H1 (cell line): ENCODE results near the gene MOCS1. TPM values are rescaled to one million over a fixed set of nuclear protein-coding genes. Genes with fewer than 3 reads are reported as not detected.

Experiments used
- CTCF ChIA-PET: fragments of 300-600 bp; sonication (Branson Sonifier 250); formaldehyde crosslinking; loops from one replicate; lab custom pipeline; 2021; ENCODE audit not compliant: partially characterized antibody; lab: Charles Lee
- POLR2A ChIA-PET: fragments of 300-600 bp; sonication (Branson Sonifier 250); formaldehyde crosslinking; loops from one replicate; lab custom pipeline; 2021; ENCODE audit warnings: inconsistent platforms; ENCODE audit not compliant: partially characterized antibody; lab: Charles Lee
- DNase-seq, 2 experiments: peaks; one replicate each; pipeline versions ENCODE4 v3.0.0 to v3.0.0-alpha.2; 2010 to 2022; ENCODE audit warnings: low spot score in 2 of 2, low read depth in 1 of 2, mixed read lengths in 1 of 2
- FAIRE-seq: peaks from 2 replicates; lab custom pipeline; 2011; peaks lifted over from hg19 to GRCh38; lab: Jason Lieb, UNC
- H2AFZ ChIP-seq: 2 replicates; pipeline ENCODE4 v1.8.1; 2012; ENCODE audit warnings: low read length, inconsistent platforms
- H2AK5ac ChIP-seq: 2 replicates; pipeline ENCODE4 v1.6.1; 2013; ENCODE audit warnings: low read depth, low read length
- H2BK120ac ChIP-seq: replicated peaks from 2 replicates; pipeline ENCODE3; 2013; ENCODE audit warnings: low read depth, low read length, inconsistent platforms
- H2BK12ac ChIP-seq: 2 replicates; pipeline ENCODE4 v1.6.1; 2013; ENCODE audit warnings: low read depth, low read length
- H2BK15ac ChIP-seq: 2 replicates; pipeline ENCODE4 v1.6.1; 2013; ENCODE audit warnings: low read length
- H2BK20ac ChIP-seq: 2 replicates; pipeline ENCODE4 v1.6.1; 2013; ENCODE audit warnings: low read length
- H2BK5ac ChIP-seq: 2 replicates; pipeline ENCODE4 v1.6.1; 2013; ENCODE audit warnings: low read depth, low read length
- H3K14ac ChIP-seq: 2 replicates; pipeline ENCODE4 v1.6.1; 2013; ENCODE audit warnings: inconsistent platforms; ENCODE audit not compliant: insufficient read length
- H3K18ac ChIP-seq: 2 replicates; pipeline ENCODE4 v1.6.1; 2013; ENCODE audit warnings: low read length; ENCODE audit errors: extremely low read depth
- H3K23ac ChIP-seq: 2 replicates; pipeline ENCODE4 v1.6.1; 2013; ENCODE audit warnings: inconsistent platforms; ENCODE audit not compliant: insufficient read length
- H3K23me2 ChIP-seq: 2 replicates; pipeline ENCODE4 v1.6.1; 2013; ENCODE audit warnings: low read depth, low read length
- H3K27ac ChIP-seq: 2 replicates; pipeline ENCODE4 v1.6.1; 2011; ENCODE audit warnings: low read depth, low read length, inconsistent platforms
- H3K27me3 ChIP-seq, 4 experiments: replicated peaks in 1 of 4; 1 replicate in 1 of 4; 2 replicates in 3 of 4; pipeline versions ENCODE4 v1.6.1 to v1.8.1; 2011 to 2013; ENCODE audit warnings: low read length in 3 of 4, mild to moderate bottlenecking in 3 of 4, inconsistent platforms in 2 of 4, mixed read lengths in 2 of 4, moderate library complexity in 1 of 4; ENCODE audit not compliant: control insufficient read depth in 3 of 4, insufficient read depth in 3 of 4; ENCODE audit errors: extremely low read depth in 1 of 4
- H3K36me3 ChIP-seq, 4 experiments: 2 replicates each; pipeline versions ENCODE4 v1.6.1 to v1.8.1; 2011 to 2013; ENCODE audit warnings: mild to moderate bottlenecking in 4 of 4, low read length in 3 of 4, moderate library complexity in 2 of 4, control low read depth in 1 of 4, inconsistent platforms in 1 of 4; ENCODE audit not compliant: insufficient read depth in 4 of 4, control insufficient read depth in 2 of 4
- H3K4ac ChIP-seq: replicated peaks from 2 replicates; pipeline ENCODE3; 2013; ENCODE audit warnings: low read length, low read depth, mixed read lengths, inconsistent platforms; ENCODE audit not compliant: insufficient read length
- H3K4me1 ChIP-seq, 4 experiments: replicated peaks in 1 of 4; 1 replicate in 1 of 4; 2 replicates in 3 of 4; pipeline versions ENCODE4 v1.6.1 to v1.8.1; 2011 to 2013; ENCODE audit warnings: low read length in 3 of 4, inconsistent platforms in 2 of 4, mixed read lengths in 1 of 4; ENCODE audit not compliant: insufficient read depth in 4 of 4, control insufficient read depth in 3 of 4
- H3K4me2 ChIP-seq, 2 experiments: 2 replicates each; pipeline versions ENCODE4 v1.6.1 to v1.8.1; 2011 to 2013; ENCODE audit warnings: low read depth in 2 of 2, low read length in 2 of 2, control low read depth in 1 of 2, inconsistent platforms in 1 of 2, mild to moderate bottlenecking in 1 of 2; ENCODE audit not compliant: insufficient read depth in 1 of 2
- H3K4me3 ChIP-seq, 4 experiments: fragments of 200-600, 300-600 bp in 1 of 4; sonication (generic), shearing (Covaris generic), sonication (Bioruptor Twin) in 1 of 4; 2 replicates each; pipeline versions ENCODE4 v1.5.1 to v1.8.1; 2011 to 2016; ENCODE audit warnings: low read length in 4 of 4, low read depth in 3 of 4, control low read depth in 2 of 4, inconsistent platforms in 2 of 4, mild to moderate bottlenecking in 2 of 4, mixed read lengths in 1 of 4, moderate library complexity in 1 of 4; ENCODE audit not compliant: insufficient read depth in 2 of 4; ENCODE audit errors: extremely low read depth in 1 of 4
- H3K56ac ChIP-seq: replicated peaks from 2 replicates; pipeline ENCODE3; 2013; ENCODE audit warnings: low read depth, mild to moderate bottlenecking, mixed read lengths, low read length, inconsistent platforms; ENCODE audit not compliant: insufficient read length
- H3K79me1 ChIP-seq: 2 replicates; pipeline ENCODE4 v1.6.1; 2013; ENCODE audit warnings: low read depth, low read length, control low read depth
- H3K79me2 ChIP-seq, 2 experiments: 2 replicates each; pipeline versions ENCODE4 v1.6.1 to v1.8.1; 2012 to 2013; ENCODE audit warnings: low read length in 2 of 2, mild to moderate bottlenecking in 2 of 2, inconsistent platforms in 1 of 2; ENCODE audit not compliant: insufficient read depth in 2 of 2, control insufficient read depth in 1 of 2
- H3K9ac ChIP-seq, 4 experiments: replicated peaks in 1 of 4; 1 replicate in 1 of 4; 2 replicates in 3 of 4; pipeline versions ENCODE4 v1.6.1 to v1.8.1; 2011 to 2013; ENCODE audit warnings: low read depth in 3 of 4, low read length in 3 of 4, control low read depth in 2 of 4, mild to moderate bottlenecking in 2 of 4, moderate library complexity in 2 of 4, inconsistent platforms in 1 of 4; ENCODE audit errors: extremely low read depth in 1 of 4
- H3K9me3 ChIP-seq, 2 experiments: 2 replicates each; pipeline versions ENCODE4 v1.6.1 to v1.8.1; 2012 to 2013; ENCODE audit warnings: mild to moderate bottlenecking in 2 of 2, moderate library complexity in 2 of 2, control low read depth in 1 of 2, inconsistent platforms in 1 of 2, low read depth in 1 of 2, low read length in 1 of 2, mixed read lengths in 1 of 2; ENCODE audit not compliant: insufficient read depth in 2 of 2
- H4K20me1 ChIP-seq, 2 experiments: replicated peaks in 1 of 2; 2 replicates each; pipeline versions ENCODE3 to v1.8.1; 2011 to 2013; ENCODE audit warnings: inconsistent platforms in 2 of 2, low read length in 2 of 2, mild to moderate bottlenecking in 1 of 2; ENCODE audit not compliant: insufficient read depth in 2 of 2, control insufficient read depth in 1 of 2
- H4K5ac ChIP-seq: 2 replicates; pipeline ENCODE4 v1.6.1; 2013; ENCODE audit warnings: low read length, low read depth, mixed read lengths, inconsistent platforms; ENCODE audit not compliant: insufficient read length
- H4K8ac ChIP-seq: 2 replicates; pipeline ENCODE4 v1.8.0; 2013; ENCODE audit warnings: mild to moderate bottlenecking, moderate library complexity, low read length, inconsistent platforms; ENCODE audit not compliant: insufficient read depth; ENCODE audit errors: extremely low read depth
- H4K91ac ChIP-seq: replicated peaks from 2 replicates; pipeline ENCODE3; 2013; ENCODE audit warnings: low read length, mixed read lengths, inconsistent platforms; ENCODE audit not compliant: insufficient read length
- CBX8 ChIP-seq: fragments of 300-800, 300-1000 bp; sonication (generic); IDR thresholded peaks from 2 replicates; pipeline ENCODE4 v1.7.1; 2016; ENCODE audit warnings: low read depth, low read length, borderline replicate concordance
- CREB1 ChIP-seq: IDR thresholded peaks from 2 replicates; pipeline ENCODE4 v1.6.1; 2012; ENCODE audit warnings: inconsistent platforms
- HDAC6 ChIP-seq: IDR thresholded peaks from one replicate; pipeline ENCODE4 v1.7.1; 2012; ENCODE audit warnings: low read depth, mild to moderate bottlenecking, inconsistent platforms, low read length, moderate library complexity
- KDM5A ChIP-seq: fragments of 200-600 bp; IDR thresholded peaks from 2 replicates; pipeline ENCODE4 v1.7.1; 2012; ENCODE audit warnings: mild to moderate bottlenecking, low read length, inconsistent platforms, mixed read lengths
- MAFK ChIP-seq: IDR thresholded peaks from 2 replicates; pipeline ENCODE4 v1.6.1; 2012; ENCODE audit warnings: low read depth, mild to moderate bottlenecking, improper control_type of control experiment, low read length
- RFX5 ChIP-seq: IDR thresholded peaks from 2 replicates; pipeline ENCODE4 v1.6.1; 2011; ENCODE audit warnings: low read depth, low read length, improper control_type of control experiment, borderline replicate concordance
- RXRA ChIP-seq: IDR thresholded peaks from 2 replicates; pipeline ENCODE4 v1.6.1; 2011; ENCODE audit warnings: low read depth, mild to moderate bottlenecking, low read length, moderate library complexity; ENCODE audit not compliant: insufficient read depth
- YY1 ChIP-seq: IDR thresholded peaks from 2 replicates; pipeline ENCODE4 v1.6.1; 2011; ENCODE audit warnings: low read depth, mild to moderate bottlenecking, low read length
- WGBS, 2 experiments: shearing (Covaris generic) in 1 of 2; methylation state at CpG; one replicate each; pipeline versions ENCODE4 v1.1.6 to v1.1.7; 2013 to 2015; ENCODE audit warnings: low lambda C conversion rate in 2 of 2, mixed read lengths in 2 of 2, inconsistent platforms in 1 of 2, low coverage in 1 of 2, missing lambda C conversion rate in 1 of 2; ENCODE audit not compliant: insufficient replicate concordance in 2 of 2, insufficient coverage in 1 of 2, insufficient read length in 1 of 2; ENCODE audit errors: extremely low coverage in 1 of 2, missing lambda C conversion rate in 1 of 2; 5-methylcytosine and 5-hydroxymethylcytosine counted together
- polyA plus RNA-seq, 7 experiments: library from polyadenylated mRNA; depleted of rRNA in 3 of 7; stranded (reverse) in 5 of 7; unstranded in 2 of 7; fragments of >200 nt in 5 of 7; fragments of 200-250 nt in 2 of 7; gene quantifications; 1 replicate in 5 of 7; 2 replicates in 1 of 7; 4 replicates in 1 of 7; pipeline versions ENCODE4 v1.2.1 to v1.2.3, GENCODE V29; 2011 to 2013; ENCODE audit warnings: missing spikeins in 2 of 7, mixed read lengths in 2 of 7
- total RNA-seq: library from RNA; stranded (reverse); fragmentation: NEBNext Ultra II Directional; extraction: Animal tissue kit (Norgen Biotek cat#: 25700); gene quantifications from 2 replicates; pipeline ENCODE4 v1.2.1, GENCODE V29; 2021
- TF ChIP-seq, protein P1 (sequence below): IDR thresholded peaks from 2 replicates; pipeline ENCODE4 v1.6.1; 2011; ENCODE audit warnings: low read depth, mild to moderate bottlenecking, low read length; ENCODE audit not compliant: insufficient read depth

Gene MOCS1
- total and polyA plus RNA-seq, 2 of the 8 experiments (the other 6 are each of a cell fraction or from before 2014, with no cell fraction given), result 13.4 to 19.7 TPM

- no peak for TF ChIP-seq KDM5A
- TF ChIP-seq CBX8, result no peak
- TF ChIP-seq YY1, result no peak
- TF ChIP-seq RFX5, result no peak
- TF ChIP-seq MAFK, result no peak
- TF ChIP-seq, protein P1, sequence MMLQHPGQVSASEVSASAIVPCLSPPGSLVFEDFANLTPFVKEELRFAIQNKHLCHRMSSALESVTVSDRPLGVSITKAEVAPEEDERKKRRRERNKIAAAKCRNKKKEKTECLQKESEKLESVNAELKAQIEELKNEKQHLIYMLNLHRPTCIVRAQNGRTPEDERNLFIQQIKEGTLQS, result no peak
- no peak for TF ChIP-seq CREB1
- no peak for TF ChIP-seq HDAC6
- no peak for TF ChIP-seq RXRA
- TF ChIP-seq, all 59 proteins: peak for 0
- no peak overlapping the region for H3K4me2 ChIP-seq
- 85% methylated on average over 3 of the region's 3 CpGs; no CpG with 5 or more reads in 1 of the 2 experiments for WGBS, 2 experiments
- no peaks in the 10 kb centered on the region for H3K36me3 ChIP-seq
- H3K9me3 ChIP-seq, result no peaks in the 10 kb centered on the region
- H3K14ac ChIP-seq, result no peak overlapping the region
- ChIA-PET CTCF (no interaction called here), POLR2A (no interaction called here)
- no peaks in the 10 kb centered on the region for H3K27me3 ChIP-seq
- no peak overlapping the region for H2BK120ac ChIP-seq
- no peaks in the 10 kb centered on the region for H3K79me2 ChIP-seq
- H3K79me1 ChIP-seq, result no peaks in the 10 kb centered on the region
- no peak overlapping the region for H2AFZ ChIP-seq
- no peak overlapping the region for H2BK5ac ChIP-seq
- H3K9ac ChIP-seq, result no peak overlapping the region
- DNase-seq, result no peak
- no peak overlapping the region for H3K18ac ChIP-seq
- no peak overlapping the region for H3K4me3 ChIP-seq
- no peak overlapping the region for H2BK20ac ChIP-seq
- H4K8ac ChIP-seq, result no peak overlapping the region
- FAIRE-seq, result no peak
- H3K56ac ChIP-seq, result no peak overlapping the region
- H3K23ac ChIP-seq, result no peak overlapping the region
- no peak overlapping the region for H2BK12ac ChIP-seq
- no peak overlapping the region for H2BK15ac ChIP-seq
- H3K4me1 ChIP-seq, result no peaks in the 10 kb centered on the region
- no peak overlapping the region for H4K5ac ChIP-seq
- H3K23me2 ChIP-seq, result no peaks in the 10 kb centered on the region
- no peak overlapping the region for H4K91ac ChIP-seq
- no peak overlapping the region for H3K4ac ChIP-seq
- no peak overlapping the region for H2AK5ac ChIP-seq
- no peaks in the 10 kb centered on the region for H4K20me1 ChIP-seq
- H3K27ac ChIP-seq, result no peak overlapping the region
Observed at GRCh38 chr6:39973661-39974060, 39.4 kb upstream of the MOCS1 start.
